Measurements from ENCODE around the gene BNIPL.

Gene BNIPL

GRCh38 chr1:151010346-151010726, 26.1 kb upstream of the BNIPL start:
- DNase-seq: no peak

- no peak for DNase-seq
Measured at GRCh38 chr1:151011154-151011850, 25.1 kb upstream of the BNIPL start.

DNA sequence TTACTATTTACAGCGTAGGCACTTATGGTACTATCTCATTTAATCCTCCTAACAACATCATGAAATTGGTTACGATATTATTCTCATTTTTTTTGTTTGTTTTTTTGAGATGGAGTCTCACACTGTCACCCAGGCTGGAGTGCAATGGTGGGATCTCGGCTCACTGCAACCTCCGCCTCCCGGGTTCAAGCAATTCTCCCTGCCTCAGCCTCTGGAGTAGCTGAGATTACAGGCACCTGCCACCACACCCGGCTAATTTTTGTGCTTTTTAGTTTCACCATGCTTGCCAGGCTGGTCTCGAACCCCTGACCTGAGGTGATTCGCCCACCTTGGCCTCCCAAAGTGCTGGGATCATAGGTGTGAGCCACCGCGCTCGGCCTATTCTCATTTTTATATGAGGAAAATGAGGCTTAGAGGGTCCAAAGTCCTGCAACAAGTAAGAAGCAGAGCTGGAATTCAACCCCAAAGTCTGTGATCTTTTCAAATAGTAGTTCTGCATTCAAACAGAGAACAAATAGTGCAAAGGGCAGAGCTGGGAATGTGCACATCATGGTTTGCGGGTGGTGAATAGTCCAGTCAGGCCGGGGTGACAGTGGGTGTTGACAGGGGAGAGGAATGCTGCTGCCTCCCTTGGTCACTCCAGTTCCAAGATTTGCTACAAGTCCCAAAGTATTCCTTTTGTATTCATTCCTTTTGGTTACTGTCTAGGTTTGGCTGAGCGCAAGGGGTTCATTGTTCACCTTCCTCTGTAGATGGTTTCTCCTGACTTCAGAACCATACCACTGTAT, 23.5 kb upstream of the BNIPL start:
- no peak for DNase-seq

- no peak for DNase-seq
Measured at GRCh38 chr1:151013518-151013917, 22.9 kb upstream of the BNIPL start.

DNA sequence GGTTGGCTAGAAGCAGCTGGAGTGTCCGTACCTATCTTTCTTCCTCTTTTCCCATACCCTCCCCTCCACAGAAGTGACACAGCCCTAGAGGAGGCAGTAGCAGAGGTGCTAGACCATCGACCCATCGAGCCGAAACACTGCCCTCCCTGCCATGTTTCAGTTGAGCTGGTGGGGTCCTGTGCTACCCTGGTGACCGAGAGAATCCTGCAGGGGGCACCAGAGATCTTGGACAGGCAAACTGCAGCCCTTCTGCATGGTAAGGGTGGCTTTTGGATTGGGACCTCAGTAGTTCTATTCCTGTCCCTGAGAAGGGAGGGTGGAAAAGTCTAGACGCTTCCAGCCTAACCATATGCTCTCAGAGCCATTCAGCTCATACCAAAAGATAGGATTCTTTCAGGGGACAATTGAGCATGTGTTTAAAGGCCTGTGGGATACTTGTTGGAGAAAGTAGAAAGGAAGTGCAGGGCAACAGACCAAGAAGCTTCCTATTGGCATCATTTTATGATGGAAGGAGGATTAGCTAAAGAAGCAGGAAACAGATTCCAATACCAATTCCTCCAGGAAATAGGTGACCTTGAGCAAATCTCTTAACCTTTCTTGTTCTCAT, 11.7 kb upstream of the BNIPL start:
- DNase-seq: peak; percentile 49

DNA sequence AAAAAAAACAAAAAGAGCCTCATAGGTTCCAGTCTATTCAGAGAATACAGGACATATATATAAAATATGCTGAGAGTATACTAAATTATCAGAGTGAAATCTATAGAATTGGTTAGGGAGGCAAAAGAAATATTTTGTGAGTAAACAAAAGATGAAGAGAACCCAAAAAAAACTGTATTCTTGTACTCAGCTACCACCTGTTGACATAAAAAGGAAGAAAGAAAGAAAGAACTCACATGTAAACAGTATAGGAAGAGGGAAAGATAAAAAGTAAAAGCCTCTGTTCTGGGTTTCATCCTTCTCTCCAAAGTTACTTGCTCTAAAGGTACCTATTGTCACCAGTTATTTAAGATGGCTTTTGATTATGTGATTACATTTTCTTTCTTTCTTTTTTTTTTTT, 9.9 kb upstream of the BNIPL start:
- no peak for DNase-seq

DNA sequence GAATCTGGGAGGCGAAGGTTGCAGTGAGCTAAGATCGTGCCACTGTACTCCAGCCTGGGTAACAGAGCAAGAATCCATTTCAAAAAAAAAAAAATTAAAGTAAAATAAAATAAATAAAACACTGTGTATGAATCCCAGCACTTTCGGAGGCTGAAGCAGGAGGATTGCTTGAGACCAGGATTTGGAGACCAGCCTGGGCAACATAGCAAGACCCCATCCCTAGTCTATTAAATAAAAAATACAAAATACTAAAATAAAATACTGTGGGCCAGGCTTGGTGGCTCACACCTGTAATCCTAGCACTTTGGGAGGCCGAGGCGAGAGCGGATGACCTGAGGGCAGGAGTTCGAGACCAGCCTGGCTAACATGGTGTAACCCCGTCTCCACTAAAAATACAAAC, 4.2 kb upstream of the BNIPL start:
- no peak for DNase-seq

DNA sequence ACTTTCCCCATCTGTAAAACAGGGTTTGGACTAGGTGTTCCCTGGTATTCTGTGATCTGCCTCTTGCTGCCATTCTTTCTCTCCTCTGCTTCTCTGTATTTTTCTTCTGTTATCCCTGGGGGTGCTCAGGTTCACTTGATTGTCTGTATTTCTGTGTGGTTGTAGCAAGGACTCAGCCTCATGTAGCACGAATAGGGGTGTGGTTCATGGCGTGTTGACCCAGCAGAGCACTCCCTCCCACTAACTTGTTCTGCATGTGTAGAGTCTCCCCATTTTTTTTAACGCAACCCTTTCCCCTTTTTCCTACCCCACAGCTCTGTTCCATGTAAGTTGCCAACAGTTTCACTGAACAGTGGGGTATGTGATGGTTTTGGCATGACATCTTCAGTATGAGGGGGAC, 1.2 kb upstream of the BNIPL start:
- no peak for DNase-seq

- DNase-seq: no peak
Measured at GRCh38 chr1:151037032-151037431, 646 bp downstream of the BNIPL start.

DNA sequence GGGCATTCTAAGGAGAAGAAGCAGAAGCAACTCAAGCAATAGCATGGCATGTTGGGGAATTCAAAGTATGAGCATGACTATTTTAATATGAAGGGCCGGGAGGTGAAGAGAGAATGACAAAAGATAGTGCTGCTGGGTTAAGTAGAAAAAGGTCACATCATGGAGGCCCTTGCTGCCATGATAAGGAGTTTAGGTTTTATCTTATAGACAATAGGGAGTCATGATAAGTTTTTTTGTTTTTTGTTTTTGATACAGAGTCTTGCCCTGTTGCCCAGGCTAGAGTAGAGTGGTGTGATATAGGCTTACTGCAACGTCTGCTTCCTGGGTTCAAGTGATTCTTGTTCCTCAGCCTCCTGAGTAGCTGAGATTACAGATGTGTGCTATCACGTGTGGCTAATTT, 3.1 kb downstream of the BNIPL start:
- no peak for DNase-seq

DNA sequence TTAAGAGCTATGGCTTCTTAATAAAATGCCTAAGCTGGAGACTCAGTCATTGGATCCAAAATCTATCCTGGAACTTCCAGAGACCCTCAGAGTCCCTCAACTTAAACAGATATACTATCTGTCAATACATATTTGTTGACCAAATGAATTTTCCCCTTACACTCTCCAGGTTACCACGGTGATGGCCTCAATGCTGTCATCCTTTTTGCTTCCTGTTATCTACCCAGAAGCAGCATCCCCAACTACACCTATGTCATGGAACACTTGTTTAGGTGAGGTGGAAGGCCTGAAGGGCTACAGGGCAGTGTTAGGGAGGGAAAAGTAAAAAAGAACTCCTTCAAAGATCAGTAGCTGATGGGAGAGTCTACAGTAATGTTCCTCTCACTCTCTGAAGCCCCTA, 6.8 kb downstream of the BNIPL start:
- no peak for DNase-seq

DNA sequence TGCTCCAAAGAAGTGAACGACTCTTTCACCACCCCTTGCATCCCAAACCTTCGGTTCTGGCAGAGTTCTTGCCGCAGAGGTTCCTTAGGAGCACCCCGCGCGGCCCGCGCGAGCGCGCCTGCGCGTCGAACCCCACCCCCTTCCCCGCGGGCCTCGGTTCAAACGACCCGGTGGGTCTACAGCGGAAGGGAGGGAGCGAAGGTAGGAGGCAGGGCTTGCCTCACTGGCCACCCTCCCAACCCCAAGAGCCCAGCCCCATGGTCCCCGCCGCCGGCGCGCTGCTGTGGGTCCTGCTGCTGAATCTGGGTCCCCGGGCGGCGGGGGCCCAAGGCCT, 11.2 kb downstream of the BNIPL start, which contains the start of gene C1orf56:
TSS of gene C1orf56 (plus strand) at position 161 of the 334 bp plus-strand sequence. CDS start at position 258, 97 bp downstream.
- DNase-seq: peak; percentile 88

DNA sequence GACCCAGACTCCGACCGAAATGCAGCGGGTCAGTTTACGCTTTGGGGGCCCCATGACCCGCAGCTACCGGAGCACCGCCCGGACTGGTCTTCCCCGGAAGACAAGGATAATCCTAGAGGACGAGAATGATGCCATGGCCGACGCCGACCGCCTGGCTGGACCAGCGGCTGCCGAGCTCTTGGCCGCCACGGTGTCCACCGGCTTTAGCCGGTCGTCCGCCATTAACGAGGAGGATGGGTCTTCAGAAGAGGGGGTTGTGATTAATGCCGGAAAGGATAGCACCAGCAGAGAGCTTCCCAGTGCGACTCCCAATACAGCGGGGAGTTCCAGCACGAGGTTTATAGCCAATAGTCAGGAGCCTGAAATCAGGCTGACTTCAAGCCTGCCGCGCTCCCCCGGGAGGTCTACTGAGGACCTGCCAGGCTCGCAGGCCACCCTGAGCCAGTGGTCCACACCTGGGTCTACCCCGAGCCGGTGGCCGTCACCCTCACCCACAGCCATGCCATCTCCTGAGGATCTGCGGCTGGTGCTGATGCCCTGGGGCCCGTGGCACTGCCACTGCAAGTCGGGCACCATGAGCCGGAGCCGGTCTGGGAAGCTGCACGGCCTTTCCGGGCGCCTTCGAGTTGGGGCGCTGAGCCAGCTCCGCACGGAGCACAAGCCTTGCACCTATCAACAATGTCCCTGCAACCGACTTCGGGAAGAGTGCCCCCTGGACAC, 11.7 kb downstream of the BNIPL start:
- peak; percentile 86 for DNase-seq

DNA sequence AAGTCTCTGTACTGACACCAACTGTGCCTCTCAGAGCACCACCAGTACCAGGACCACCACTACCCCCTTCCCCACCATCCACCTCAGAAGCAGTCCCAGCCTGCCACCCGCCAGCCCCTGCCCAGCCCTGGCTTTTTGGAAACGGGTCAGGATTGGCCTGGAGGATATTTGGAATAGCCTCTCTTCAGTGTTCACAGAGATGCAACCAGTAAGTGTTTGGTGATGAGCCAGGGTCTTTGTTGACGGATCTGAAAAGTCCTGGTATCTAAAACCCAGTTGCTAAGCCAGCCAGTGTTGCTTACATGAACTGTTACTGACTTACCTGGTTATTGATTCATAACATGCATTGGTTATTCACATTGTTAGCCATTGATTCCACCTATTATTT, 12.3 kb downstream of the BNIPL start:
- DNase-seq: no peak

DNA sequence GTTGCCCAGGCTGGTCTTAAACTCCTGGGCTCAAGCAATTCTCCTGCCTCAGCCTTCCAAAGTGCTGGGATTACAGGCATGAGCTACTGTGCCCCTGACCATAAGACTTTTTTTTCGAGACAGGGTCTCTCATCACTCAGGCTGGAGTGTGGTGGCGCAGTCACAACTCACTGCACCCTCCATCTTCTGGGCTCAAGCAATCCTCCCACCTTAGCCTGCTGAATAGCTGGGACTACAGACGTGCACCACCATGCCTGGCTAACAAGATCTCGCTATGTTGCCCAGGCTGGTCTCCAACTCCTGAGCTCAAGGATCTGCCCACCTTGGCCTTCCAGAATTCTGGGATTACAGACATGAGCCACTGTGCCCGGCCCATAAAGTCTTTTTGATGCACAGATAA, 13.1 kb downstream of the BNIPL start:
- no peak for DNase-seq

DNA sequence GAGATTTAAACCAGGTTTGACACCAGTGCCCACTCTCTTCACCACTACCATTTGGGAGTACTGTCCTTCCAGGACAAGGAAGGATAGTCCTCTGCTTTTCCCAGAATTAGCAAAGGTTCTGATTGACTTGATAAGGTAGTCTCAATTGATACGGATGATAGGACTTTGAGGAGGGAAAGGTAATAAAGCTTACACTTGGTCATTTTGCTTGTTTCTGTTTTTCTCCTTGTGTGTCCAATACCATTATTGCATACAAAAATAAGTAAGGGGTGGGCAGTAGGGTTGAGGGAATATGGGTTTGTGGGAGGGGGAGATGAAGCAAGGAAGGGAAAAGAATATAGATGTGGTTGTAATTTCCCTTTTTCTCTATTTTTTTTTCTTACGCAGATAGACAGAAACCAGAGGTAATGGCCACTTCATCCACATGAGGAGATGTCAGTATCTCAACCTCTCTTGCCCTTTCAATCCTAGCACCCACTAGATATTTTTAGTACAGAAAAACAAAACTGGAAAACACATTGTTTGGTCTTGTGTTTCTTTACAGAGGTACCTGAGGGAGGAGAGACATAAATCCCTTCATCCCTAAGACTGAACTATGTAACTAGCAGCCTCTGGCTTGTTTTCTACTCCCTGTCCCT, 13.8 kb downstream of the BNIPL start:
- DNase-seq: no peak

DNA sequence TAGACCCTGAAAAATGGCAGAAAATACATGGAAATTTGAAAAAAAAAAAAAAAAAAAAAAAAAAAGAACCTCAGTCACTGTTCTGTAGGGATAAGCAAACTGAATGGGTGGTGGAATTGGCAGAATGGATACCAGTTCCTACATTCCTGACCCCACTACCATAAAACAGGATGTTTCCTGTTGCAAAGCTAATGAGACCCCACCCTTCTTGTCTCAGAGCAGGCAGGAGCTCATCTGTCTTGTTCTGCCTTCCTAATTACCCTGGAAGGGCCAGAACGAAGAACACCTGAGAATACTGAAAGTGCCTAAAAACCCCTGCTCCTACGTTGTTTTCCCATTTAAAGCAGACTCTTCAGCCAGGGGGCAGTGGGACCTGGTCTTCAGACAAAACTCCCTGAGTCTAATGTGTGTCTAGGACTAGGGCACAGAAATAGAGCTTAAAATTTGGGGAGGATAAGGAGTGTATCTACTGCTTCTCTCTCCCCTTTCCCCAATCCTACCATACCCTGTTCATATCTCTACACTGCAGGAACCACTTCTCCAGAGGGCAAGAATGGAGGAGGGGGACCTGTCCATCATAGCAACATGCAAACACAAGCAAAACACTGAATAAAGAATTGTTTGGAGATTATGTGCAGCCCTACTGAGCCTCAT, 15.1 kb downstream of the BNIPL start:
- no peak for DNase-seq

DNA sequence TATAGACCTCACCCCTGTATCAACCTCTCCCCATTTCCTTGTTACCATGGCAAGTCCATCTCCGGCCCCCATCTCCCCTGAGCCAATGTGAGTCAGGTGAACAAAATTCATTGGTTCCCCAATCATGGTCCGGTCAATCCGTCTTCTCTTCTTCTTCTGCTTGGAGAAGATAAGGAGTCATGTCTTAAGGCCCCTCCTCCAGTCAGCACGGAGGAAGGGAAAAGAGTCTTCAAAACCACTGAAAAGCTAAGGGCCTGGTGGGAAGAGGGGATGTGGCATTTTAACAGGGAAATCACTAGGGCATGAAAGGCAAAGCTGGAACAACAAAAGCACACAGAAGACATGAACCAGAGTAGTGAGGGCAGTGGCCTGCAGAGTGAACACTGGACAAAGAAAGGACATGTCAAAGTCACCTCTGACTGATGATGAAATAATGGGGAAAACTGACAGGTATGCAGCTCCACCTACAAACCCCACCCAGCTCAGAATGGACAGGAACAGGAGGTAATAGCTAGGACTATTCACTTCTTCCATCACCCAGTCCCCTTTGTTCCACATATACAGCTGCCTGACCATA, 18.7 kb downstream of the BNIPL start:
- no peak for DNase-seq

GRCh38 chr1:151055581-151055980, 19.2 kb downstream of the BNIPL start:
- DNase-seq: no peak

DNA sequence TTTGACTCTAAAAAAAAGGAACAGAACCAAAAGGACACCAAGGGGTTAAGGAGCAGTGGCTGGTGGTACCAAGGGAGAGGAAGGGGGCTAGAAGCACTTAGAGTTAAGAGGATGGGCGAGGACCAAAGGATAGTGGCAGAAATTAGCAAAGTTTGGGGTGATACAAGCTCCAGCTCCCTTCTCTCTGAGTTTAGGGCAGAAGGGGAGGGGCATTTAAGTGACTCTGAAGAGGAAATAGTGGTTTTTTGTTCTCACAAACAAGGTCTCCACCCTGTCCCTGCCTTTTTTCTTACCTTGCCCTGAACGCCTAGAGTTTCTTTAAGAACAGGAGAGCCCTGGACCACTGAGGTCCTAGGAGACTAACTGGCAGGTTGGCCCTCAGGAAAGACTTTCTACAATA, 19.8 kb downstream of the BNIPL start:
- DNase-seq: no peak

GRCh38 chr1:151058692-151059091, 22.3 kb downstream of the BNIPL start:
- DNase-seq: peak; percentile 88
